K562 (cell line): Measurements from ENCODE around the gene TCF12.

Experiments
- BRCA1 ChIP-seq, 2 experiments: fragments of 450-650 bp in 1 of 2; sonication (generic) in 1 of 2; formaldehyde crosslinking in 1 of 2; IDR thresholded peaks; 2 replicates each; pipeline versions ENCODE4 v1.5.0 to v1.6.1; 2017 to 2020; ENCODE audit warnings: mild to moderate bottlenecking in 1 of 2, missing genetic modification reagents in 1 of 2
- CTCF ChIP-seq, 3 experiments: IDR thresholded peaks in 2 of 3; conservative IDR thresholded peaks in 1 of 3; 2 replicates each; pipeline ENCODE4 v1.5.1; 2011 to 2012; ENCODE audit warnings: low read length in 3 of 3, mild to moderate bottlenecking in 3 of 3, control low read depth in 2 of 3, improper control_type of control experiment in 1 of 3, inconsistent platforms in 1 of 3, low read depth in 1 of 3, mixed read lengths in 1 of 3, moderate library complexity in 1 of 3; ENCODE audit not compliant: insufficient read depth in 2 of 3
- FOXJ3 ChIP-seq: sonication (generic); formaldehyde crosslinking; IDR thresholded peaks from 2 replicates; pipeline ENCODE4 v1.4.0; 2020; ENCODE audit warnings: mild to moderate bottlenecking, missing genetic modification reagents
- MAFF ChIP-seq: IDR thresholded peaks from 2 replicates; pipeline ENCODE4 v1.6.1; 2012; ENCODE audit warnings: low read length, improper control_type of control experiment
- MAX ChIP-seq: sonication (generic); formaldehyde crosslinking; IDR thresholded peaks from 2 replicates; pipeline ENCODE4 v1.9.0; 2022; ENCODE audit warnings: mild to moderate bottlenecking, missing genetic modification reagents
- MED1 ChIP-seq: sonication (generic); formaldehyde crosslinking; IDR thresholded peaks from 2 replicates; pipeline ENCODE4 v1.8.1; 2023; ENCODE audit warnings: missing genetic modification reagents, borderline replicate concordance
- POLR2A ChIP-seq: fragments of 450-650 bp; conservative IDR thresholded peaks from 2 replicates; pipeline ENCODE4 v1.6.1; 2016

- TF ChIP-seq MAX (CRISPR knock-in tag) = no peak
- TF ChIP-seq CTCF (IDR thresholded peaks at IDR 0.05 in 2 of 3, conservative IDR thresholded peaks at IDR 0.05 in 1 of 3; ENCODE audit: insufficient read depth in 2 of 3, low read depth in 1 of 3, low read length in 3 of 3) = no peak
- TF ChIP-seq FOXJ3 (CRISPR knock-in tag) = no peak
- no peak for TF ChIP-seq MED1 (CRISPR knock-in tag)
- TF ChIP-seq BRCA1 (IDR thresholded peaks at IDR 0.05) = no peak
- no peak for TF ChIP-seq BRCA1 (CRISPR knock-in tag; IDR thresholded peaks at IDR 0.05)
- TF ChIP-seq MAFF = no peak
- TF ChIP-seq POLR2A = no peak
These were observed 329.6 kb downstream of the TCF12 start for GRCh38 chr15:57248074-57248473.
